Measurements from ENCODE around the gene TTC8. TPM values are rescaled to one million over a fixed set of nuclear protein-coding genes. Genes with fewer than 3 reads are reported as not detected.

The TTC8 gene
- total and polyA plus RNA-seq, 4 experiments from 2014 or later, result 1.2 to 1.5 (median 1.5) TPM

- Histone ChIP-seq H3K27me3 (ENCODE audit: insufficient read depth, low read length) (no peaks in the 10 kb centered on the region), H3K27ac (ENCODE audit: low read depth, low read length) (no peak overlapping the region), H3K9me3 (ENCODE audit: control insufficient read depth in 1 of 2, low read length in 2 of 2) (no peaks in the 10 kb centered on the region), H3K4me1 (ENCODE audit: insufficient read depth, low read length) (peaks cover 11% of the 10 kb centered on the region), H3K36me3 (ENCODE audit: insufficient read depth, low read length) (no peaks in the 10 kb centered on the region), H3K4me3 (ENCODE audit: low read length in 2 of 2) (no peak overlapping the region)
- Mint-ChIP-seq H3K27ac (no peak overlapping the region), H3K9me3 (no peaks in the 10 kb centered on the region), H3K27me3 (peaks cover 16 to 23% of the 10 kb centered on the region in 2 donors), H3K4me1 (peaks cover 5 to 14% (median 11%) of the 10 kb centered on the region in 4 donors), H3K36me3 (peaks cover 0 to 1% of the 10 kb centered on the region in 2 donors), H3K4me3 (no peak overlapping the region)
- DNase-seq, result no peak
- intact Hi-C loops (cut with micrococcal nuclease), result loop anchor here (10.0 kb wide), 1 partner anchor 1133 kb away; the partner anchor contains the start of genes EFCAB11 and TDP1
- ChIA-PET CTCF (ENCODE audit: partially characterized antibody) (no interaction called here), POLR2A (ENCODE audit: partially characterized antibody) (no interaction called here)
Measured at GRCh38 chr14:88821378-88821777, 3.1 kb upstream of the TTC8 start.

DNA sequence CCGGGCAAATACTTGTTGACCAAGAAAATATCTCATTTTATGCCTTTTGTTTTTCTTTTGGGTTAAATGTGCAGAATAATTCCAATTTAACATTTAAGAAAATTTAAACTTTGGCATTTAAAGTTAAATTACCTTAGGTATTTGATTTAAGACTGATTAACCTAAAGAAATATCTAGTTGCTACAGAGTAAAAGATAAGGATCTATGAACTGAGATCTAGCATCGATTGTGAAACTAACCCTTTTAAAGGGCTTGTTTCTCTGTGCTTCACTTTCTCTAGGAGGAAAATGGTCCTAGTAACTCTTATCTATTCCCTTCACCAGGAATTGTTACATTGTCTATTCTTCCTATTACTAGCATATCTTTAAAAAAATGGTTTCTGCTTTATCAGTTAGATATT, 2.6 kb upstream of the TTC8 start:
- Histone ChIP-seq H3K9me3 (ENCODE audit: control insufficient read depth in 1 of 2, low read length in 2 of 2) (no peaks in the 10 kb centered on the region), H3K4me3 (ENCODE audit: low read length in 2 of 2) (no peak overlapping the region), H3K27ac (ENCODE audit: low read depth, low read length) (no peak overlapping the region), H3K4me1 (ENCODE audit: insufficient read depth, low read length) (peaks cover 11% of the 10 kb centered on the region), H3K36me3 (ENCODE audit: insufficient read depth, low read length) (no peaks in the 10 kb centered on the region), H3K27me3 (ENCODE audit: insufficient read depth, low read length) (no peaks in the 10 kb centered on the region)
- CTCF ChIA-PET (ENCODE audit: partially characterized antibody), result no interaction called here
- DNase-seq, result no peak
- Mint-ChIP-seq H3K9me3 (no peaks in the 10 kb centered on the region), H3K36me3 (peaks cover 0 to 1% of the 10 kb centered on the region in 2 donors), H3K4me3 (no peak overlapping the region), H3K4me1 (peaks cover 5 to 14% (median 11%) of the 10 kb centered on the region in 4 donors), H3K27me3 (peaks cover 16 to 23% of the 10 kb centered on the region in 2 donors), H3K27ac (no peak overlapping the region)
- intact Hi-C loops (cut with micrococcal nuclease), result loop anchor here (10.0 kb wide), 1 partner anchor 1133 kb away; the partner anchor contains the start of genes EFCAB11 and TDP1
- POLR2A ChIA-PET (ENCODE audit: partially characterized antibody), result no interaction called here

DNA sequence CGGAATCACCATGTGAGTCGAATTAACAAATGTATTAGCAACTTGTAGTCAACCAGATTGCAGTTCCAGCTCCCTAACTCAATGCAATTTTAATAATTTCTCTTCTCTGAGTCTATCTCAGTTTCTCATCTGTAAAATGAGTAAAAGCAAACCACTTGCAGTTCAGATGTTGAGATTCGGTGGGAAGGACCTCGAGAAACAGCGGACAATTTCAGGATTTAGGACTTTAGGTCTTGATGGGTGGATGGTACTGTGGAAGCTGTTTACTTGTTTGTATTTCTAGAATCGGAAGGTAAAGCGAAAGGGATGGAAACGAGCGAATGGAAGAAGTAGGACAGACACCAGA, 510 bp upstream of the TTC8 start:
- H3K27me3 Mint-ChIP-seq, result peaks cover 3 to 12% of the 10 kb centered on the region in 2 donors
- Histone ChIP-seq H3K9me3 (ENCODE audit: control insufficient read depth in 1 of 2, low read length in 2 of 2) (no peaks in the 10 kb centered on the region), H3K4me3 (ENCODE audit: low read length in 2 of 2) (peak overlapping the region; percentile 60 to 67), H3K4me1 (ENCODE audit: insufficient read depth, low read length) (peaks cover 11% of the 10 kb centered on the region), H3K27ac (ENCODE audit: low read depth, low read length) (peak overlapping the region; percentile 66), H3K27me3 (ENCODE audit: insufficient read depth, low read length) (no peaks in the 10 kb centered on the region), H3K36me3 (ENCODE audit: insufficient read depth, low read length) (no peaks in the 10 kb centered on the region)
- ChIA-PET POLR2A (ENCODE audit: partially characterized antibody) (interaction anchor here (0.7 to 2.2 kb wide), 5 partner anchors 12 to 1132 kb away, joined by 3 to 28 read pairs (median 3); partner anchors contain the start of genes EML5, GALC and TDP1), CTCF (ENCODE audit: partially characterized antibody) (interaction anchor here (0.9 to 1.8 kb wide), 2 partner anchors 31 to 32 kb away, joined by 3 to 6 read pairs; partner anchors contain the start of gene EML5)
- DNase-seq, result no peak
- intact Hi-C loops (cut with micrococcal nuclease), result loop anchor here (1.0 to 10.0 kb wide), 4 partner anchors 32 to 1507 kb away; partner anchors contain the start of genes EFCAB11, EML5, NRDE2 and TDP1
- no peaks in the 10 kb centered on the region for H3K9me3 Mint-ChIP-seq
- peak overlapping the region; percentile 86 to 95 (median 90) for H3K4me3 Mint-ChIP-seq
- H3K36me3 Mint-ChIP-seq, result peaks cover 0 to 1% of the 10 kb centered on the region in 2 donors
- H3K27ac Mint-ChIP-seq, result peak overlapping the region; percentile 97 to 100 (median 99)
- peaks cover 5 to 14% (median 11%) of the 10 kb centered on the region in 4 donors for H3K4me1 Mint-ChIP-seq

DNA sequence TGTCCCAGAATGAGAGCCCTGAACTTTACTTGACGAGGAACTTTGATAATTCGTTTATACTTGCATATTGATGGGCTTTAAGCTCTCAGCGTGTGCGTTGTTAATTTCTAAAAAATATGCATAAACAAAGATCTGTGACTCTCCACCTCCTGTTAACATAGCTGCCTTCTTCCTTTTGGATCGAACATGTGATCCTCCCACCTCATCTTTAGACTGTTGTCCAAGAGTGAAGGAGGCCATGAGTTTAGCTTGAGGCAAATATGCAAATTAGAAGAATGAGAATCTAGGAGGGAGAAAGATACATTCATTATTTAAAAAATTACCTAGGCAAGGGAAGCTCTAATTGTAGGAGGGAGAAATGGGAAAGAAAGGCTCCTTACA, 617 bp downstream of the TTC8 start:
- intact Hi-C loops (cut with micrococcal nuclease), result loop anchor here (2.0 to 10.0 kb wide), 2 partner anchors 1130 to 1506 kb away; partner anchors contain the start of genes EFCAB11, NRDE2 and TDP1
- ChIA-PET POLR2A (ENCODE audit: partially characterized antibody) (interaction anchor here (1.0 to 2.2 kb wide), 4 partner anchors 13 to 1131 kb away, joined by 3 to 28 read pairs (median 6); partner anchors contain the start of genes EML5 and TDP1), CTCF (ENCODE audit: partially characterized antibody) (interaction anchor here (0.9 to 1.8 kb wide), 2 partner anchors 32 to 34 kb away, joined by 3 to 6 read pairs; partner anchors contain the start of gene EML5)
- Mint-ChIP-seq H3K36me3 (peaks cover 0 to 1% of the 10 kb centered on the region in 2 donors), H3K4me1 (peaks cover 5 to 14% (median 11%) of the 10 kb centered on the region in 4 donors), H3K4me3 (peak overlapping the region; percentile 79 to 95 (median 89)), H3K27ac (peak overlapping the region; percentile 13 to 97 (median 66)), H3K27me3 (peaks cover 0 to 3% of the 10 kb centered on the region in 2 donors), H3K9me3 (no peaks in the 10 kb centered on the region)
- Histone ChIP-seq H3K9me3 (ENCODE audit: control insufficient read depth in 1 of 2, low read length in 2 of 2) (no peaks in the 10 kb centered on the region), H3K4me3 (ENCODE audit: low read length in 2 of 2) (peak overlapping the region; percentile 60 to 67), H3K27me3 (ENCODE audit: insufficient read depth, low read length) (no peaks in the 10 kb centered on the region), H3K36me3 (ENCODE audit: insufficient read depth, low read length) (no peaks in the 10 kb centered on the region), H3K4me1 (ENCODE audit: insufficient read depth, low read length) (peaks cover 11% of the 10 kb centered on the region), H3K27ac (ENCODE audit: low read depth, low read length) (peak overlapping the region; percentile 66)
- no peak for DNase-seq

DNA sequence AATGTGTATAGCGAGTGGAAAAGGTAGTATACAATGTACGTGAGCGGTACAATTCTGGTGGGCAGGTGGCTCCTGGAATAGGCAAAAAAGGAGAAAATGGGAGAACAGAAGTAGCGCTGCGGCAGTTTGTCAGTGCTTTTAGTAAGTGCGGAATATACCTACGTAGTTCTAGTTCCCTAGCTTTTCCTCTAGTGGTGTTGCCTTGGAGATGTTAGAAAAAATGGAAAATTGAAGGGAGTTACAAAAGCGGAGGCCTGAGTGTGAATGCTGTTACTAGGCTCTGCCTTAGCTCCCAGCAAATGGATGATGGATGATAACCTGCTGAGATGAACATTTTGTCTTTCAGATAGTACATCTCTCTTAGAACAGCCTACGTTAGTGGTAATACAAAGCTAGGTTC, 1.1 kb downstream of the TTC8 start:
- peak overlapping the region in 3 of 7 donors; percentile 10 to 97 (median 71) for H3K27ac Mint-ChIP-seq
- DNase-seq, result no peak
- intact Hi-C loops (cut with micrococcal nuclease), result loop anchor here (2.0 to 10.0 kb wide), 2 partner anchors 1129 to 1505 kb away; partner anchors contain the start of genes EFCAB11, NRDE2 and TDP1
- ChIA-PET POLR2A (ENCODE audit: partially characterized antibody) (interaction anchor here (1.8 to 2.2 kb wide), 2 partner anchors 33 to 1130 kb away, joined by 8 to 28 read pairs; partner anchors contain the start of genes EML5 and TDP1), CTCF (ENCODE audit: partially characterized antibody) (interaction anchor here (1.8 kb wide), 1 partner anchor 33 kb away, joined by 6 read pairs; the partner anchor contains the start of gene EML5)
- Histone ChIP-seq H3K27ac (ENCODE audit: low read depth, low read length) (no peak overlapping the region), H3K4me1 (ENCODE audit: insufficient read depth, low read length) (peaks cover 11% of the 10 kb centered on the region), H3K27me3 (ENCODE audit: insufficient read depth, low read length) (no peaks in the 10 kb centered on the region), H3K4me3 (ENCODE audit: low read length in 2 of 2) (no peak overlapping the region), H3K36me3 (ENCODE audit: insufficient read depth, low read length) (no peaks in the 10 kb centered on the region), H3K9me3 (ENCODE audit: control insufficient read depth in 1 of 2, low read length in 2 of 2) (no peaks in the 10 kb centered on the region)
- H3K27me3 Mint-ChIP-seq, result no peaks in the 10 kb centered on the region
- H3K9me3 Mint-ChIP-seq, result no peaks in the 10 kb centered on the region
- H3K4me3 Mint-ChIP-seq, result peak overlapping the region in 7 of 8 donors; percentile 79 to 95 (median 89)
- H3K36me3 Mint-ChIP-seq, result peaks cover 0 to 1% of the 10 kb centered on the region in 2 donors
- H3K4me1 Mint-ChIP-seq, result peaks cover 5 to 14% (median 11%) of the 10 kb centered on the region in 4 donors

DNA sequence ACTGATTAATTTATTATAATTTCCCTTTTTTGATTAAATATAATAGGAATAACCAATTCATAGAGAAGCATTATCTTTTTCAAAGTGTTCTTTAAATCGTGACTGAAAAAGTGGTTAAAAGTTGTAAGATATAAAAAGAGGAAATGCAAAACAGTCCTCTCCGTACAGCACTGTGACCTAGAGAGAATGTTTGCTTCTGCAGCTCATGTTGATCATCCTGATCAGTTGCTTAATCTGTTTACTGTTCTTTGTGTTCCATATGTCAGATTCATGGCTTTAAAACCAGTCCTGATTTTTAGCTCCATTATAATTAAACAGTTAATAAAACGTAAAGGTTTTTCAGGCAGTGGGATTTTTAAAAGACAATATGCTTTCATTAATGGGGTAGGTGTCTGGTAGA, 4.7 kb downstream of the TTC8 start:
- no peak overlapping the region for H3K27ac ChIP-seq (ENCODE audit: low read depth, low read length)
- H3K27me3 Mint-ChIP-seq, result peaks cover 0 to 3% of the 10 kb centered on the region in 2 donors
- peaks cover 2 to 10% (median 7%) of the 10 kb centered on the region in 4 donors for H3K4me1 Mint-ChIP-seq
- CTCF ChIA-PET (ENCODE audit: partially characterized antibody), result no interaction called here
- H3K36me3 Mint-ChIP-seq, result peaks cover 0 to under 1% of the 10 kb centered on the region in 2 donors
- no peak overlapping the region for H3K27ac Mint-ChIP-seq
- H3K36me3 ChIP-seq (ENCODE audit: insufficient read depth, low read length), result no peaks in the 10 kb centered on the region
- H3K4me1 ChIP-seq (ENCODE audit: insufficient read depth, low read length), result peaks cover 7% of the 10 kb centered on the region
- intact Hi-C loops (cut with micrococcal nuclease), result loop anchor here (10.0 kb wide), 1 partner anchor 1126 kb away; the partner anchor contains the start of genes EFCAB11 and TDP1
- H3K27me3 ChIP-seq (ENCODE audit: insufficient read depth, low read length), result no peaks in the 10 kb centered on the region
- no peaks in the 10 kb centered on the region for H3K9me3 ChIP-seq (ENCODE audit: control insufficient read depth in 1 of 2, low read length in 2 of 2)
- POLR2A ChIA-PET (ENCODE audit: partially characterized antibody), result no interaction called here
- H3K4me3 ChIP-seq (ENCODE audit: low read length in 2 of 2), result no peak overlapping the region
- H3K9me3 Mint-ChIP-seq, result no peaks in the 10 kb centered on the region
- DNase-seq, result no peak
- H3K4me3 Mint-ChIP-seq, result no peak overlapping the region

- H3K36me3 ChIP-seq (ENCODE audit: insufficient read depth, low read length), result no peaks in the 10 kb centered on the region
- POLR2A ChIA-PET (ENCODE audit: partially characterized antibody), result no interaction called here
- H3K4me3 ChIP-seq (ENCODE audit: low read length in 2 of 2), result no peak overlapping the region
- H3K9me3 Mint-ChIP-seq, result no peaks in the 10 kb centered on the region
- peaks cover 0 to 3% of the 10 kb centered on the region in 2 donors for H3K27me3 Mint-ChIP-seq
- no peaks in the 10 kb centered on the region for H3K9me3 ChIP-seq (ENCODE audit: control insufficient read depth in 1 of 2, low read length in 2 of 2)
- H3K27ac Mint-ChIP-seq, result no peak overlapping the region
- no peak overlapping the region for H3K27ac ChIP-seq (ENCODE audit: low read depth, low read length)
- peaks cover 2 to 7% (median 5%) of the 10 kb centered on the region in 4 donors for H3K4me1 Mint-ChIP-seq
- no peak for DNase-seq
- CTCF ChIA-PET (ENCODE audit: partially characterized antibody), result no interaction called here
- no peaks in the 10 kb centered on the region for H3K36me3 Mint-ChIP-seq
- H3K4me3 Mint-ChIP-seq, result no peak overlapping the region
- H3K27me3 ChIP-seq (ENCODE audit: insufficient read depth, low read length), result no peaks in the 10 kb centered on the region
- H3K4me1 ChIP-seq (ENCODE audit: insufficient read depth, low read length), result peaks cover 6% of the 10 kb centered on the region
- intact Hi-C loops (cut with micrococcal nuclease), result loop anchor here (10.0 kb wide), 1 partner anchor 1125 kb away; the partner anchor contains the start of genes EFCAB11 and TDP1
Measured at GRCh38 chr14:88829685-88830302, 5.3 kb downstream of the TTC8 start.

Data from CD4-positive, alpha-beta memory T cell (primary cell).